ENCODE data around the gene ITCH.
"Not testable (repeated sequence)": the region's sequence is repeated elsewhere in the genome, so short reads cannot be mapped to it uniquely, and the experiment has no call there.

Gene ITCH

DNA sequence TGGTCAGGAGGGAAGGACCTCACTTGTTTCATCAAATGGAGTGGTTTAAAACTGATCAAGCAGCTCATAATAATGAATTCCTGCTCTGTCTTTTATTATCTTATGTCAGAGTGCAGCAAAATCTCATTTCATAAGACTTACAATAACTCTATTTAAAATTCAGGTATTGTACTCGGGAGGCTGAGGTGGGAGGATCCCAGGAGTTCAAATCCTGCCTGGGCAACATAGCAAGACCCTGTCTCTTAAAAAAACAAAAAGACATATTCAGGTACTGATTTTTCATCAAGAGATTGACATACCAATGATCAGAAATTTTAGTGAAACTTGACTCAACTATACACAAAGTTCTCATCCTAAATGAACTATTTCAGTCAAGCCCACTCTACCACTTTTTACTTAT lies 147.5 kb downstream of the ITCH start:
- no peak for DNase-seq (ENCODE audit: low read depth in 3 of 3)

DNA sequence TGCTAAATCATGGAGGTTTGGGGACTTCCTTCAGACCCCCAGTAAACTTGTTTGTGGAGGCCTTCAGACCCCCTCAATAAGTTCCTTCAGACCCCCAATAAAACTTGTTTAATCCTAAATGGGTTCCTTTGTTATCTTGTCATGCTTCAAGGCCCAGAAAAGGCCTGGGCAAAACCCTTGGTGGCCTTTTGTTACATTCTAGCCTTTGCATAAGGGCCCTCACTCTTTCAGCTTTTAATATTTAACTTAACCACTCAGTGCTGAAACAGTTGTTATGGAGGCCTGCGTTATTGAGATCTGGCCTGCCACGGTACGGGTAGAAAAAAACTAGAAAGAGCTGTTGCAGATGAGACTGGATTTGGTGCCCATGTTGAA lies 148.8 kb downstream of the ITCH start:
- DNase-seq (ENCODE audit: low read depth in 3 of 3): no peak

DNA sequence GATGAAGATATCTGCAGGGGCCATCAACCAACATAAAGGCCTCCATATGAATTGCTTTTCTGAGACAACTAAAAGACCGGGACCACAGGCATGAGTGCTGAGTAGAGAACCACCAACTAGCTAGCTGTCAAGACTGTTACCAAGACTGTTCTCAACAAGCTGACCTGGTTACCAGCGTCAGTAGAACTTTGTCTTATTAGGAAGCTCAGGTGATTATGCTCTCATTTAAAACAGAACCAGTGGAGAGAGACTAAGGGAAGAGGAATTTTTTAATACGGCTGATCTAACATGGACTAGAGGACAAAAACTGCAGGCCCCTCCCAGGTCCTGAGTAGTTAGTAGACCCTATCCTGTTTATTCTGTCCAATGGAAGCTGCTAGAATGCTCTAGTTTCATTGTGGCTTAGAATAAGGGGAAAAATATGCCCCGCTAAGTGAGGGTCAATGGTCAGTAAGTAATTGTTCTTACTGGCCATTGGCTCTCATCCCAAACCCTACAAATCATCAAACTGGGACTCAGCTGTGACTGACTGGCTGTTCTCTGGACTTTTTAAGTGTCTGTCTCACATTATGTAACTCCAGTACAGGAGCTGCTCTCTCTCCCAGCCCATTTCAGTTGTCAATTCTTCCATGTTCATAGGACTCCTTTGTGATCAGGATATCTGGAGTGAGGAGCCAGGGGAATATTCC lies 149.3 kb downstream of the ITCH start:
- DNase-seq (ENCODE audit: low read depth in 3 of 3): no peak

DNA sequence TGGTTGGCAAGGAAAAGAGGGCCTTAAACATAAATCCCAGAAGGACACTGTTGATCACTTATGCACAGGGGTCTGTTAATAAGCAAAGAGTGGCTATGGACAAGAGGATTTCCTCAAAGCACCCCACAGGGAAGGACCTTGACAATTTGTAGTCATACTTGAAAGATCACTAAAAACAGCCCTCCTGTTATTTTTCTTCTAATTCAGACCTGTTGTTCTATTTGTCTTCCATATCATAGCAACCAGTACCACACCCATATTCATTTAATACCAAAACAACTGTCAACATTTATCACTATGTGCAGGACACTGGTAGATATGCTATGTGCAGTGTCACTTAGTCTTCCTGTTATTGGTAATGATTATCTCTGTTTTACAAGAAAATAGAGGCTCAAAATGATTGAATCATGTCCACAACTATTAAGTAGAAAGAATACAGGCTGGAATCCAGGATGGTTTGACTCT lies 149.9 kb downstream of the ITCH start:
- DNase-seq (ENCODE audit: low read depth in 3 of 3): no peak

DNA sequence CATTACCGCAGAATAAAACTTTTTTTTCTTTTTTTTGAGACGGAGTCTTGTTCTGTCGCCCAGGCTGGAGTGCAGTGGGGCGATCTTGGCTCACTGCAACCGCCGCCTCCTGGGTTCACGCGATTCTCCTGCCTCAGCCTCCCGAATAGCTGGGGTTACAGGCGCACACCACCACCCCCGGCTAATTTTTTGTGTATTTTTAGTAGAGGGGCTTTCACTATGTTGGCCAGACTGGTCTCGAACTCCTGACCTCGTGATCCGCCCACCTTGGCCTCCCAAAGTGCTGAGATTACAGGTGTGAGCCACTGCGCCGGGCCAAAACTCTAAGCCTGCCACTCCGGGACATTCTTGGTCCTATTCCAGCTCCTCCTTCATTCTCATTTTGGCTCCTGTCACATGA lies 151.0 kb downstream of the ITCH start:
- not testable (repeated sequence) for DNase-seq (ENCODE audit: low read depth in 3 of 3)

DNA sequence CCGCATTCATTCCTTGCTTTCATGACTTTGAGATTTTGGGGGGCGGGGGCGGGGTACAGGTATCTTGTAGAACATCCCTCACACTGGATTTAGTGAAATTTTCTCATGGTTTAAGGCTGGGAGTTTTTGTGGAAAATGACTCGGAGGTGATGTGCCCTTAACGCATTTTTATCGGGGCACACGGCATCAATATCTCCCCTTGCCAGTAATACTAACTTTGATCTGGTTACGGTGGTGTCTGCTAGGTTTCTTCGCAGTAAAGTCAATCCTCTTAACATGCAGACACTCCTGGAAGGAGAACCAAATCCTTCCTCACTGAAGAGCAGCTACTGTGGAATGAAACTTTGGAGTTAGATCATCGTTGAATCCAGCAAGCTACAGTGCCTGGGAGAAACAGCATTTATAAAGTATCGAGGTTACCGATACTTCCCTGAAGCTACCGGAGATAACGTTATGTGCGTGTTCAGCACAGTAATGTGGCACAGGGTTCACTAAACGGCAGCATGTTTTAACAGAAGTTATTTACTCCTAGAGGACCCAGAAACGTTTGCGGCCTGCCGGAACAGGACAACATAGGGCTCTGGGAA lies 151.9 kb downstream of the ITCH start:
- DNase-seq (ENCODE audit: low read depth in 3 of 3): no peak

DNA sequence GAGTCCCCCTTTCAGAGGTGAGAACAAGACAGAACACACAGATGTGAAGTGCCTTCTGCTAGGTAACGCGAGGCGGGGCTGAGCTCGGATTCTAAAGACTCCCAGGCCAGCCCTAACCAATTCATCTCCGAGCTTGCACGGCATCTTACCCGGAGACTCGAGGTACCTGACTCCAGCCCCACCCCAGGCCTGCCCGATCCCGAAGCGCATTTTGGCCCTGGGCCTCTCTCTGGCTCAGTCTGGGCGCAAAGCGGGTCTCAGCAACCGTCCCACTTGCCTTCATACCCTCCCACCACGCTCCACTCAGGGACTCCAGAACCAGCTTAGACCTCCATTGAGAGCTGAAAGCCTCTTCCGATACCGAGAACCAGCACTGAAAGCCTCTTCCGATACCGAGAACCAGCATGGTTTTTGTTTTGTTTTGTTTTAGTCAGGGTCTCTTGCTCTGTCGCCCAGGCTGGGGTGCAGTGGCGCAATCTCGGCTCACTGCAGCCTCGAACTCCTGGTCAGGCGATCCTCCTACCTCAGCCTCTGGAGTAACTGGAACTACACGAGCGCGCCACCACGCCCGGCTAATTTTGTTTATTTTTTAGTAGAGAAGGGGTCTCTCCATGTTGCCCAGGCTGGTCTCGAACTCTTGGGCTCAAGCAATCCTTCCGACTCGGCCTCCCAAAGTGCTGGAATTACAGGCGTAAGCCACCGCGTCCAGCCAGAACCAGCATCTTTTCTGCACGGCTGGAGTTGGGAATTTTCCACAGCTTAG lies 152.6 kb downstream of the ITCH start:
- DNase-seq (ENCODE audit: low read depth in 3 of 3): peak; percentile 36 to 56 (median 50)

DNA sequence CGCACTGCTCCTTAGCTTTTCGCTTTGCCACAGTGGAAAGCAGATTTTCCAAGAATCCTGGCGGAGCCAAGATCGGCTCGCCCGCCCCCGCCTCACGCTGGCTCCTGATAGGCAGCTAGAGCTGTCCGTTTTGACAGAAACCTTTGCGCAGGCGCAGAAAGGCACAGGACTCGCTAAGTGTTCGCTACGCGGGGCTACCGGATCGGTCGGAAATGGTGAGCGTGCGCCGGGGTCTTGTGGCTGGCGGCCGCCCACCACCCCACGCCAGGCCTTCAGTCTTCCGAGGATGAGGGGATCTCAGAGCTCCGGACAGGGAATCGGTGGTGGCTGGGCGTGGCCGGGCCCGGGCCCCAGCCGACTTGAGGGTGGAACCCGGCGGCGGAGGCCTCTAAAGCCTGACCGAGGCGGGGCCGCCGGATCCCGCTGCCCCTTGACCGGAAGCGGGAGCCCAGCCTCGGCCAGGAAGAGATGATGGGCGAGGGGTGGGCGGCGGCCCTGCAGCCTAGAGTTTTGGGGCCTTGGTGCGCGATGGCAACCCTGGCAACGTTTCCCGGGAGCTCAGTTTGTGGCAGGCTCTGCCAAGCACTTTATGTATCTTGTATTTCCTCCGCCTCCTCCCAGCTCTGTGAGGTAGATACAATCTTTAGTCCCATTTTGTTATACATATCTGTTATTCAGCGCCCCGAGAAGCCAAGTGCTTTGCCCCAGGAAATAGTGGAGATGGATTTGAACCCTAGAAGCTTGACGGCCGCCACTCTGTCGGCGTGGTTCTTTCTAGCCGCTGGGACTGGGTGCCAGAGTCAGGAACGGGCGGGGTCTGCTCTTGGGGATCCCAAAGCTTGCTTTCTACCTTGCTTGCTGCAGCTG lies 153.4 kb downstream of the ITCH start, which contains the start of gene DYNLRB1:
Gene DYNLRB1, plus strand, starts transcription at position 176 of the 867 bp plus-strand sequence. Its CDS starts 37 bp downstream, at position 213.
- peak; percentile 88 to 93 (median 92) for DNase-seq (ENCODE audit: low read depth in 3 of 3)

DNA sequence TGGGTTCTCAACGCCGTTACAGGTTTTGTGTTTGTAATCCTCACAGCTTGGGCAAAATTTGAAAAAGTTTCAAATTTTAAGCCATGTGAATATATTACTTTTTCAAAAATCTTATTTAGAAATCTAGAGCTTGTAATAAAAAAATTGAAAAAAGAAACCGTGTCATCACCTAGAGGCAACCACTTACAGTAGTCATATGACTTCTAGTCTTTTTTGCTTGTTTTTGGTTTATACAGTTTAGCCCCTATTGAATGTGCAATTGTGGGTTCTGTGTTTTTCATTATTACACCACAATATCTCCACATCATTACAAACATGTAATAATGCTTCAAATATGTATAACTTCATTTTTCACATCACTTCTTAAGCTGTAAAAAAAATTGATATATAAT lies 154.0 kb downstream of the ITCH start:
- no peak for DNase-seq (ENCODE audit: low read depth in 3 of 3)

DNA sequence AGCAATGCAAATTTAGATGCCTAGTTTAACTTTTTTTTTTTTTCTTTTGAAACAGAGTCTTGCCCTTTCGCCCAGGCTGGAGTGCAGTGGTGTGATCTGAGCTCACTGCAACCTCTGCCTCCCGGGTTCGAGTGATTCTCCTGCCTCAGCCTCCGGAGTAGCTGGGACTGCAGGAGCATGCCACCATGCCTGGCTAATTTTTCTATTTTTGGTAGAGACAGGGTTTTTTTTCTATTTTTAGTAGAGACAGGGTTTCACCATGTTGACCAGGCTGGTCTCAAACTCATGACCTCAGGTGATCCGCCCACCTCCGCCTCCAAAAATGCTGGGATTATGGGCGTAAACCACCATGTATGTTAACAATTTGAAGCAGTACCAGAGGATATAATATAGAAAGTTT lies 155.8 kb downstream of the ITCH start:
- not testable (repeated sequence) for DNase-seq (ENCODE audit: low read depth in 3 of 3)

DNA sequence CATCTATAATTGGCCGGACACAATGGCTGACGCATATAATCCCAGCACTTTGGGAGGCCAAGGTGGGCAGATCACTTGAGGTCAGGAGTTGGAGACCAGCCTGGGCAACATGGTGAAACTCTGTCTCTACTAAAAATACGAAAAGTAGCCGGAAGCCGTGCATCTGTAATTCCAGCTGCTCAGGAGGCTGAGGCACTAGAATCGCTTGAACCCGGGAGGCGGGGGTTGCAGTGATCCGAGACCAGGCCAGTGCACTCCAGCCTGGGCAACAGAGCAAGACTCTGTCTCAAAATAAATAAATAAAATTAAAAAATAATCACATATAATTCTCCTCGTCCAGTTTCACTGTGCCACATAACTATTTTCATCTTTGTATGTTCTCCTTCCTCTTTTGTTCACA lies 156.8 kb downstream of the ITCH start:
- DNase-seq (ENCODE audit: low read depth in 3 of 3): not testable (repeated sequence)

DNA sequence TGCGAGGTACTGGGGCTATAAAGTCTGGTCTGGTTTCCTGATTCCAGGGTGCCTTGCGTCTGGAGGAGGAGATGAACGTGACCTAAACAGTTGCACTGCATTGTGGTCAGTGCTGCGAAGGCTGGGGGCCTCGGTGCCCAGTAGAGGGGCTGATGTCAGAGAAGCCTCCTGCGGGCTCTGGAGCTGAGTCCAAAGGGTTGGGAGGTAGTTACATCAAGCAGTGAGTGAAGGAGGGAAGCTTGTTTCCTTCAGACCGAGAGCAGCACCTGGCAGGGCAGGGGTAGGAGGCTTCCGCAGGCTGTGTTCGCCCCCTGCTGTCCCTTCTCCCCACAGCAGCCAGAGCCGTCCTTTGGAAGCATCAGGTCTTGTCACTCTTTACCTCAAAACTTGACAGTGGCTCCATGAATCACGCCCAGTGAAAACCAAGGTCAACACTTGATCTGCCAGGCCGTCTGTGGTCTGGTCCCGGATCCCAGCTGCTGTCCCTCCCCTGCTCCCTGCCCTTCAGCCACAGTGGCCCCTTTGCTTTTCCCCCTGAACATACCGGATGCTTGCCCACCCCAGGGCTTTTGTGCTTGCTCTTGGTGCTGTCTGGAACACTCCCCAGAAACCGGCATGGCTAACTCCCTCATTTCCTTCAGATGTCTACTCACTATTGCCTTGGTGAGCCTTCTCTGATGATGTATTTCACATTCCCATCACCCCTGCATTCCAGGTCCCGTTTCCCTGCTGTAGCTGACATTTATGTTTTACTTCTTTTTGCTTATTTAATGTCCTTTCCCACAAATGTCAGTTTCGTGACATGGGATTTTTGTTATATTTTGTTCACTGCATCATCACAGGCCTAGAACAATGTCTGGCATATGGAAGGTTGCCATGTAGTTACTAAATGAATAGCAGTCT lies 160.1 kb downstream of the ITCH start:
- peak in 1 of 3 experiments; percentile 37 for DNase-seq (ENCODE audit: low read depth in 3 of 3)

DNA sequence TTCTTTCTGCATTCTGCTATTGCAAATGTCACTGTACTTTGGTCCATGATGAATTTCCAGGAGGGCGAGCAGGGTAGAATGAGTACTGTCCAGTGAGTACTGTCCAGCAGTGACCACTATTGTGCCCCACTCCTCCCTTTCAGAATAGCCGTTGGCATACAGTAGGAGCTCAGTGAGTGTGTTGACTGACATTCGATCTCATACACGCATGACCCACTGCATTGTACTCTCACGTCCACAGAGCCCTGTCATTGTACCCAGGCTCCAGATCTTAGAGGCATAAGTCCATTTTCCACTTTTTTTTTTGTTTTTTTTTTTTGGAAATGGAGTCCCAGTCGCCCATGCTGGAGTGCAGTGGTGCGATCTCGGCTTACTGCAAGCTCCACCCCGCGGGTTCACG lies 161.4 kb downstream of the ITCH start:
- DNase-seq (ENCODE audit: low read depth in 3 of 3): no peak

DNA sequence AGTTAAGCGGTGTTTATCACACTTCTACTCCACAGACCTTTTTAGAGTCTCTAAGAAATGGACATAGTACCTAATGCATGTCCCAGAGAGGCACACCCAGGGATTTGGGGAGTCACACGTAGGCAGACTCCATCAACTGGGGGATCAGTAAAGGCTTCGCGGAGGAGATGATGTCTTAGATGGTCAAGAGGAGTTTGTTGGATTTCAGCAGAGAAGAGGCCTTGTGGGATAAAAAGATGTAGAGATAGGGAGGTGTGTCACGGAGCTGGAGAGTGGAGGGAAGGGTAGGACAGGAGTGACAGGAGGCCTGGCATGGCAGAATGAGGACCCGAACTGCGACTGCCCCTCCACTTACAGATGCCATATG lies 162.3 kb downstream of the ITCH start:
- no peak for DNase-seq (ENCODE audit: low read depth in 3 of 3)

DNA sequence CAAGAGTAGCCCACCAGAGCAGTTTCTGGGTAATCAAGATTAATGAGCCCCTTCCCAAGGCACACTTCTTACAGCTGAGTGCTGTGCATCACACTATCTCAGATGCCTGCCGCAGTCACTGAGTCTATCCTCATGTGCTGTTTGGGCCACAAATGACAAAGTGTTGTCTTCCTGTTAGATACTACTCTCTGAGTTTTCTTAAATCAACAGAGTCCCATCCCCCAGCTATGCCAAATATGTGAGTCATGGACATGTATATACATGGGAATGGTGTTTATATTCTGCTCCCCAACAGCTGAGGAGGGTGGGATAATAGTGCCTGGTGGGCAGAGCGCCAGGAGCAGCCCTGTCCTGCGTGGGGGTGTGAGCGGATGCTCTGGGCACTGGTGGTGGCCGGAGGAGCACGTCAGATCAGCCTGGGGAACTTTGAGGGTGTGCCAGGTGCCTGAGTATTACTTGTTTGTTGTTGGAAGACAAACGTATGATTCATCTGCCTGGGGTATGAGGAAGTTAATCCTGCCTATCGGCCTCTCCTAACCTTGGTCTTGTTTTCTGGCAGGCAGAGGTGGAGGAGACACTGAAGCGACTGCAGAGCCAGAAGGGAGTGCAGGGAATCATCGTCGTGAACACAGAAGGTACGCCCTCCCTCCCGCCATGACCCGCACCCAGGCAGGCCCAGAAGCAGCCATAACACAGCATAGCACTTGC lies 162.8 kb downstream of the ITCH start:
- DNase-seq (ENCODE audit: low read depth in 3 of 3): no peak

DNA sequence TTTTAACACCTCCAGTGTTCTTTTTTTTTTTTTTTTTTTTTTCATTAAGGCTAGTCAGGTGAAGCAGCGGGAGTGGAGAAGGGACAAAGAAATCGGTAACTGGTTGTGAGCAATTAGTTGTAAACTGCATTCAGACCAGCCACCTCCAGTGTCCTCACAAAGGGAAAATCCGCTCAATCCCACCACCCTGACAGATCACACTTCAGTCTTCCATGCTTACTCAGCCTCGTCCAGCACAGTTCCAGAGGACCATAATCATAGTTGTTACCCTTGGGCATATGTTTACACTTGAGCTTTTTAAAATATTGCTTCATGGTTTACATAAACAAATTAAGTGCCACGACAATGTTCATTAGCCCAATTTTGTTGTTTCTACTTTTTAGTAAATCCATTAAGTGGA lies 163.4 kb downstream of the ITCH start:
- no peak for DNase-seq (ENCODE audit: low read depth in 3 of 3)

DNA sequence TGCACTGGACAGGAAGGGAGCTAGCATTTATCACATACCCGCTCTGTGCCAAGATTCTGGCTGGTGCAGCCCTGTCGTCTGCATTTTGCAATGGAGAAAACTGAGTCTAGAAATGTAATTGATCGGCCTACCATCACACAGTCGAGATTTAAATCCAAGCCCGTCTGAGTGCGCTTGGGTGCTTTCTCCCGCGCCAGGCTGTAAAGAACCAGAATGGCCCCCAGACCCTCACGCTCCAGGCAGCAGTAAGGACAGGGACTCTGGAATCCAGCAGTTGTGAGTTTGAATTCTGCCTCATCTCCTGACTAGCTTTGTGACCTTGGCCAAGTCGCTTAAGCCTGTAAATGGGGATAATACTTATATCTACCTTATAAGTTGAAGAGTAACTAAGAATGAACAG lies 163.9 kb downstream of the ITCH start:
- DNase-seq (ENCODE audit: low read depth in 3 of 3): no peak

DNA sequence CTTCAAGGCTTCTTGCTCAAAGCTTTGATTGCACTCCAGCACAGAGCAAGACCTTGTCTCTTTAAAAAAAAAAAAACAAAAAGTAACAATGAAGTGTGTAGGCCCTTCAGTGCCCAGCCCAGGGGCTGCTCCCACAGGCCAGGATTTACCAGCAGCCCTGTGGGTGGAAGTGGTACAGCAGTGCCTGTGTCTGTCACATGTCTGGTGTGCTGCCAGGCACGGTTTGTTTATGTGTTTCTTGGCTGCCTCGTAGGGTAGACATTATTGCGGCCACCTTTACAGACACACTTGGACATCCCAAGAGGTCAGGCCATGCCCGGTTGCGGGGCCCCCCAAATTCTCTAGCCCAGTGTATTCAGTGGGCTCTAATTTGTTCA lies 165.8 kb downstream of the ITCH start:
- DNase-seq (ENCODE audit: low read depth in 3 of 3): no peak

DNA sequence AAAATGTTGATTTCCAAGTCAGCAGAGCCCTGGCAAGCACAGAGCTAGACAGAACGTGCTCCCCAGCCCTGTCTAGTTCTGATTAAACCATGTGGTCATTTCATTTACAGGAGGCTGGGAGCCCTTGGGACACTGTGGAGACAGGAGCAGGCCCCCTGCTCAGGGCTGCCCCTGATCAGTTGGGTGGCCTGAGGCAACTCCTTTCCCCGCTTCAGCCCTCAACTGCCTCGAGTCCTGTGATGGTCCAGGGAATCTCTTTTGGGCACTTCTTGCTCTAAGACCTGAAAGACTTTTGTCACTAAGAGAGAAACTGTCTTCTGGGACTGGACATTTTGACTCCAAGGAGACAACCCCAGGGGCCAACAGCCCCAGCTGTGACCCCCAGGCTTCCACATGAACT lies 166.7 kb downstream of the ITCH start:
- DNase-seq (ENCODE audit: low read depth in 3 of 3): no peak

DNA sequence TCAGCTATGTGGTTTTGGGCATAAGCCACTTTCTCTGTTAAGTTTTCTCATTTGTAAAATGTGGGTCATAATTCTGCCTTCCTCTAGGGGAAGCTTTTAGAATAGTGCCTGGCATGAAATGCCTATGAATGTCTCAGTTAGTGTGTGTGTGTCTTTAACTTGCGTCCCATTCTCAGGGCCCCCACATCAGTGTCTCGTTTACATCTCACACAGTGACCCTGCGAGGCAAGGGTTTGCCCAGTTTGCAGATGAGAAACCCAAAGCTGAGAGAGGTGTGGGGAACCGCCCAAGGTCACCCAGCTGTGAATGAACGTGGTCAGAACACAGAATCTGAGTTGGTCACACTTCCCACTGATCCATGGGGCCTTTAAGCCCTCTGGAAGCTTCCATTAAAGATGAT lies 167.3 kb downstream of the ITCH start:
- DNase-seq (ENCODE audit: low read depth in 3 of 3): no peak

Data from stimulated activated CD4-positive, alpha-beta T cell treated with anti-CD3 and anti-CD28 coated beads, TNF-alpha, amount 100 ng/mL, for 4 hours (primary cell).